SU-DHL-6 (cell line): Measurements from ENCODE around the gene IGSF11.

Experiments used
- H2AFZ ChIP-seq: fragments of 200-600 bp; sonication (generic); 2 replicates; pipeline ENCODE4 v1.6.1; 2014; ENCODE audit warnings: low read depth, mild to moderate bottlenecking, moderate library complexity, mixed read lengths, antibody characterized with exemption, low read length; ENCODE audit not compliant: severe bottlenecking
- H3F3A ChIP-seq: fragments of 200-600 bp; shearing (Covaris generic); 2 replicates; pipeline ENCODE4 v1.6.0; 2016; ENCODE audit warnings: antibody characterized with exemption, mild to moderate bottlenecking; ENCODE audit not compliant: insufficient read depth
- H3K27ac ChIP-seq: fragments of 200-600 bp; sonication (generic); 2 replicates; pipeline ENCODE4 v1.5.1; 2016; ENCODE audit warnings: low read depth, mild to moderate bottlenecking, low read length, moderate library complexity, mixed read lengths
- H3K27me3 ChIP-seq: fragments of 200-600 bp; sonication (generic), shearing (Covaris generic); 2 replicates; pipeline ENCODE4 v1.6.0; 2014; ENCODE audit warnings: mild to moderate bottlenecking, low read length
- H3K36me3 ChIP-seq: fragments of 200-600 bp; sonication (generic); 2 replicates; pipeline ENCODE4 v1.6.1; 2014; ENCODE audit warnings: mild to moderate bottlenecking, low read length, mixed read lengths
- H3K4me2 ChIP-seq: fragments of 300-600, 200-600 bp; shearing (Covaris generic), sonication (generic); 2 replicates; pipeline ENCODE4 v1.6.0; 2014; ENCODE audit warnings: low read length, low read depth, mild to moderate bottlenecking; ENCODE audit not compliant: poor library complexity, severe bottlenecking
- H3K4me3 ChIP-seq: fragments of 200-600 bp; sonication (generic); 2 replicates; pipeline ENCODE4 v1.5.1; 2014; ENCODE audit warnings: antibody characterized with exemption, low read length, mild to moderate bottlenecking, mixed read lengths; ENCODE audit not compliant: insufficient read depth, poor library complexity, severe bottlenecking
- H3K79me2 ChIP-seq: fragments of 200-600 bp; sonication (generic); 2 replicates; pipeline ENCODE4 v1.6.1; 2014; ENCODE audit warnings: mild to moderate bottlenecking, low read length, moderate library complexity; ENCODE audit not compliant: insufficient read depth
- H3K9ac ChIP-seq: fragments of 200-600 bp; sonication (generic); 2 replicates; pipeline ENCODE4 v1.7.0; 2014; ENCODE audit warnings: mild to moderate bottlenecking, low read length
- H3K9me2 ChIP-seq: fragments of 200-600 bp; sonication (generic); replicated peaks from 2 replicates; pipeline ENCODE4 v1.6.1; 2014; ENCODE audit warnings: low read length; ENCODE audit not compliant: insufficient read depth
- H3K9me3 ChIP-seq: fragments of 200-600 bp; sonication (generic); 2 replicates; pipeline ENCODE4 v1.6.1; 2014; ENCODE audit warnings: low read length, mixed read lengths; ENCODE audit not compliant: insufficient read depth
- H4K20me1 ChIP-seq: fragments of 200-600 bp; sonication (generic); 2 replicates; pipeline ENCODE4 v1.6.1; 2014; ENCODE audit warnings: low read depth, mild to moderate bottlenecking, antibody characterized with exemption, low read length, moderate library complexity, mixed read lengths
- CTCF ChIP-seq: fragments of 200-600 bp; sonication (generic); IDR thresholded peaks from one replicate; pipeline ENCODE4 v1.5.1; 2017; ENCODE audit warnings: antibody characterized with exemption, mild to moderate bottlenecking, low read length, moderate library complexity; ENCODE audit not compliant: insufficient read depth, poor library complexity, severe bottlenecking
- EZH2phosphoT487 ChIP-seq: fragments of 200-600 bp; sonication (generic), shearing (Covaris generic); conservative IDR thresholded peaks from 2 replicates; pipeline ENCODE4 v1.6.1; 2018; ENCODE audit warnings: mild to moderate bottlenecking, antibody characterized with exemption, low read length, moderate library complexity, mixed read lengths

IGSF11 gene

GRCh38 chr3:119025171-119025795, 9.4 kb downstream of the IGSF11 start:
- H3K36me3 ChIP-seq: no peaks in the 10 kb centered on the region
- no peak for TF ChIP-seq EZH2phosphoT487
- TF ChIP-seq CTCF: no peak
- no peaks in the 10 kb centered on the region for H3K27me3 ChIP-seq
- no peak overlapping the region for H2AFZ ChIP-seq
- H4K20me1 ChIP-seq: no peaks in the 10 kb centered on the region
- H3K4me3 ChIP-seq: no peak overlapping the region
- H3K79me2 ChIP-seq: no peaks in the 10 kb centered on the region
- no peaks in the 10 kb centered on the region for H3K9me2 ChIP-seq
- H3K9ac ChIP-seq: no peak overlapping the region
- no peak overlapping the region for H3K27ac ChIP-seq
- H3F3A ChIP-seq: no peaks in the 10 kb centered on the region
- H3K4me2 ChIP-seq: no peak overlapping the region
- no peaks in the 10 kb centered on the region for H3K9me3 ChIP-seq

GRCh38 chr3:119019767-119020518, 14.7 kb downstream of the IGSF11 start:
- Histone ChIP-seq H3K36me3 (no peaks in the 10 kb centered on the region), H4K20me1 (no peaks in the 10 kb centered on the region), H3K27ac (no peak overlapping the region), H3K9me2 (no peaks in the 10 kb centered on the region), H3K79me2 (no peaks in the 10 kb centered on the region), H3K4me2 (no peak overlapping the region), H3K9me3 (no peaks in the 10 kb centered on the region), H3K4me3 (no peak overlapping the region), H3F3A (no peaks in the 10 kb centered on the region), H2AFZ (no peak overlapping the region), H3K9ac (no peak overlapping the region), H3K27me3 (no peaks in the 10 kb centered on the region)
- no peak for TF ChIP-seq EZH2phosphoT487
- TF ChIP-seq CTCF: no peak

- TF ChIP-seq EZH2phosphoT487: no peak
- TF ChIP-seq CTCF: no peak
- Histone ChIP-seq H3K9me3 (no peaks in the 10 kb centered on the region), H3K9ac (no peak overlapping the region), H3K79me2 (no peaks in the 10 kb centered on the region), H3K27ac (no peak overlapping the region), H3K27me3 (no peaks in the 10 kb centered on the region), H3K9me2 (no peaks in the 10 kb centered on the region), H3K4me2 (no peak overlapping the region), H3K4me3 (no peak overlapping the region), H3F3A (no peaks in the 10 kb centered on the region), H2AFZ (no peak overlapping the region), H3K36me3 (no peaks in the 10 kb centered on the region), H4K20me1 (no peaks in the 10 kb centered on the region)
Observed at GRCh38 chr3:119018690-119019463, 15.8 kb downstream of the IGSF11 start.
